ENCODE data around the gene FYB1. TPM values are rescaled to one million over a fixed set of nuclear protein-coding genes. Genes with fewer than 3 reads are reported as not detected.
"Not testable (repeated sequence)": the region's sequence is repeated elsewhere in the genome, so short reads cannot be mapped to it uniquely, and the experiment has no call there.

Gene FYB1
- total RNA-seq, 1 donor from 2014 or later = 237 TPM

GRCh38 chr5:39231705-39232525 is 12.6 kb upstream of the FYB1 start:
- intact Hi-C loops (cut with micrococcal nuclease) = no loop called here

DNA sequence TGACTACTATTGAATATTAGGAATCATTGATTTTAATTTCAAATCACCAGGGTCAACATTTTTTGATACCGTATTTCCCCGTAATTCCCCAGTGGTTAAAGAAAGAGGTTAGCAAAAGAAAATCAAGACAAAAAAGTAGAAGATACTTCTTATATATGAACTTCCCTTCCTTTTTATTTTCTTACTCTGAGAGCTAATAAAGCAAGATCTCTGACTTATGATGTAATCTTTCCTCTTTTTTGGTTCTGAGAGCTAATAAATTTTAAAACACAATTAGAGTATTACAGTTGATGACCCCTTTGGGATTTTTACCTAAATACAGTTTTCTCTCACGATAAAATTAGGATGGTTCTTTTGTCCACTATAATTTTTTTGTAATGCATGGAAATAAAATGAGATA is 9.2 kb upstream of the FYB1 start:
- intact Hi-C loops (cut with micrococcal nuclease) = no loop called here

GRCh38 chr5:39226558-39226957 is 7.2 kb upstream of the FYB1 start:
- intact Hi-C loops (cut with micrococcal nuclease) = no loop called here

GRCh38 chr5:39226100-39226451 is 6.7 kb upstream of the FYB1 start:
- intact Hi-C loops (cut with micrococcal nuclease) = no loop called here

DNA sequence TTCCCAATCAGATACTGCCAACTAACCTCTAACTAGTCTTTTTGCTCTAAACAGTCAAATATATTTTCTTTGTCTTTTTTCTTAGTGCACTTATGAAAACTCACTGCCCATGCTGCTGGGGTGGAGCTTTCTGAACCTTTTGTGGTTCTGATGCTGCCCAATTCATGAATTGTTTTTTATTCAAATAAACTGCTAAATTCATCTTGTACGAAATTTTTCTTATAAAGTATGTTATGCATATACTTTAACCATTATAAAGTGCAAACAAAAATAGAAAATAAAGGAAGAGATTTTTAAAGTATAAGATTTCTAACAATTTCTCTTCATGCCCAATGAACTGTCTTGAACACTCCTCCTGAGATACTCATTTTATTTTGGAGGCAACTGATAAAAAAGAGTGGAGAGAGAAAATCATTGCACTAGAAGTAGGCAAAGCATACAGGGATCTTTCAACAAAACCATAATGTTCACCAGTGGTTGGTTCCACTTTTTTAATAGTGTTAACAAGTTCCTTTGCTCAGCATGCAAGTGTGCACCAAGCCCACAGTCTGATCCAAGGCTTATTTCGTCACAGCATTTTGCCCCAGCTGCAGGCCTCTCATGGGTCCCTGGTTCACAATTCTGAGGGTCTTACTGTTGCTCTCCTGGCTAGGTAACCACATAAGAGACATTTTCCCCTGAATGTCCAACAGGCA is 6.2 kb upstream of the FYB1 start:
- intact Hi-C loops (cut with micrococcal nuclease) = no loop called here

DNA sequence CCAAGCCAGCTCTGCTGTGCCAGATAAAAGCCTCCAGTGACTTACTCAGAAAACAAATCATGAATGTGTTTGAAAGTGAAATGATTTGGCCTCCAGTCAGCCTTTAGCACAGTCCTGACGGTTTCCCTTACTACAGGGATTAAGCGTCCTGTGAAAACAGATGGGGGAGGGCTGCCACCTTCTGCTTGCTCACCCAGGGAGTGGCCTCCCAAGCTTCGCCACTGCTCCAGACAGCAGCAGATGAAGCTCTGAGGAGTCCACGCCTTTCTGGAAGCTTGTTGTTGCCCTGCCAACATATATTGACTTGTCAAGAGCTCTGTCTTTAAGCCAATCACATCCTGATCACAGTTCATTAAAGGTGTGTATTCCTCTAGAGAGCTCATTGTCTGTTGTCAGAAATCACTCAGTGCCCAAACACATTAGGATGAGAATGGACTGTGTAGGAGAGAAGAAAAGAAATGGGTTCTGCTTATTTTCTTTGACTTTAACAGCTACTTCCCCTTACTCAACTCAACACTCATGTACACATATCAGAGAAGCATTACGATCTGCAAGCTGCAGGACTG is 4.9 kb upstream of the FYB1 start:
- intact Hi-C loops (cut with micrococcal nuclease) = no loop called here

DNA sequence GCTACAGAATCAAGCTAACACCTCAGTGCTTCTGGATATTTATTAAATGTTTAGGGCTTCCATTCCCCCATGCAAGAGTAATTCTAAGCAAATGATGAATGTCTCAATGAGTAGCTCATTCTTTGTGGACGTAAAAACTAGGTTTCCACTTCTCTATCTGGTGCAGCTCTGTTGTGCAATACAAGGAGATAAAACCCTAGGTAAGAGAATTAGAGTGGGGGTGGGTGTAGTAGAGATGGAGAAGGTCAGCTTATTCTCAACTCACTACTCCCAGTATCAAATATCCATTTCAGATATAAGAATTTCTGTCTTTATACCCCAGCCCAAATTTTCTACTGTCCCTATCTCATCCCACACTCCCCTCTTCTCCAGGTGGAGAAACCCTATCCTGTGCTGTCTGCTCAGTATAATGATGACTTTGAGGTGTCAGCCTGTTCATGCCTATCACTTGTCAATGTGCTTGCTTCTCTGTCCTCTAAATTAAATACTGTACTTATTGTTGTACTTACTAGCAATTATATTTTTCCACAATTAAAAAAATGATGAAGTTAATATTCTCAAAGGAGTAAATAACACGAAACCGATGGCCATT is 4.3 kb upstream of the FYB1 start:
- intact Hi-C loops (cut with micrococcal nuclease) = no loop called here

- intact Hi-C loops (cut with micrococcal nuclease) = not testable (repeated sequence)
Measured at GRCh38 chr5:39221671-39222070, 2.3 kb upstream of the FYB1 start.

DNA sequence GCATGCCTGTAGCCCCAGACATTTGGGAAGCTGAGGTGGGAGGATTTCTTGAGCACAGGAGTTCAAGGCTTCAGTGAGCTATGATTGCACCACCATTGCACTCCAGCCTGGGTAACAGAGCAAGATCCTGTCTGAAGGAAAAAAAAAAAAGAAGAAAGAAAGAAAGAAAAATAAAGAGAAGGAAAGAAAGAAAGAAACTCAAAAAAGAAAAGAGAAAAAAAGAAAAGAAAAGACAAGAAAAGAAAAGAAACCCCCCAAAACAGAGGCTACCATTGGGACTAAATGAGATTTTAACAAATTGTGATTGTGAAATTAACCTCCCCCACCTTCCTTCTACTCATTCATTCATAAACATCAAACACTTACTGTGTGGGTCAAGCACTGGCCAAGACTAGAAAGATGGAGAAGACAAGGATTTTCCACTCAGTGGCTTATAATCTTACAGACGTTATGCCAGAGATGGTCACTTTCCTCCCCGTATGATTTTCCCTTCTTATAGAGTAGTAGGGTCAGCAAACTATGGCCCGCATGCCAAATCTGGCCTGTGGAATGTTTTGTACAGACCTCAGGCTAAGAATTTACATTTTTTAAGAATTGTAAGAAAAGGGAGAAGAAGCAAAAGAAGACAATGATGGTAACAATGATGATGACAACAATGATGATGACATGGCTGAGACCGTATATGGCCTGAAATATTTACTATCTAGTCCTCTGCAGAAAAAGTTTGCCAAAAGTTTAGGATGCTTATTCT is 1.1 kb upstream of the FYB1 start:
- intact Hi-C loops (cut with micrococcal nuclease) = no loop called here

DNA sequence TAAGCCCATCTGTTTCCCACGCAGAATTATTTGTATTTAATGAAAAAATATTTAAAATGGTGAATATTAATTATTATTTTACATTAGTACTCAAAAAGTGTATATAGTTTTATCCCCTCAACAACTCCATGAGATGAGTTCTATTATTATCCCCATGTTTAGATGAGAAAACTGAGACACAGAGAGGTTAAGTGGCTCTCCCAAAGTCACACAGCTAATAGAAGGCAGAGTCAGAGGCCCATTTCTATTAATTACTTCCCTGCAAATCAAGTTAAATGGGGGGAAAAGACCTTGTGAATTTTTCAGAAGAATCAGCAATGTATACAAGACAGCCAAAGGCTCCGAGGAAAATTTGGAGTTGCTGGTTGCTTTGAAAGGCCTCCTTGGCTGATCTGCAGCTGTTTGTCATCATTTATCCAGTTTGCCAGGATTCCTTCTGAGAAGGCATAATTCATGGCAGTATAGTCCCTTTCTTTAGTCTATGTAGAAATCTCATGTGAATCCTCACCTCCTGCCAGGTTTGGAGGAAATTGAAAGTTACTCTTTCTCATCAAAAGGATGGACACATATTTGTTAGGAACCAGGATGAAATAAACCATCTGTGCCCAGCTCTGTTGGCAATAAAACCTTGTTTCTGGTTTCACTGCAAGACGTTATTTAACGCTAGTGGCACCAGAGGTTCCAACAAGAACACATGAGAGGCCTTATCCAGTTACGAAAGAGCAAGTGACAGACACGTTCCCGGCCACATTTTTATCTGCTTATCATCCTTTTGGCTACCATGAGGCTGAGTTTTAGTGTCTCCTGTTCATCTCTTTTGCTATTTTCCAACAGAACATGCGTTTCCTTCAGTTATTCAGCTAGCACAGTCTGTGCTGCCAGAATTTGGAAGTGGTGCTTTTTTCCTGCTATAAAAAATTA is 621 bp downstream of the FYB1 start:
- intact Hi-C loops (cut with micrococcal nuclease) = loop anchor here (5.0 to 10.0 kb wide), 4 partner anchors 226 to 1844 kb away; partner anchors contain the start of genes NUP155, RPL37 and WDR70

DNA sequence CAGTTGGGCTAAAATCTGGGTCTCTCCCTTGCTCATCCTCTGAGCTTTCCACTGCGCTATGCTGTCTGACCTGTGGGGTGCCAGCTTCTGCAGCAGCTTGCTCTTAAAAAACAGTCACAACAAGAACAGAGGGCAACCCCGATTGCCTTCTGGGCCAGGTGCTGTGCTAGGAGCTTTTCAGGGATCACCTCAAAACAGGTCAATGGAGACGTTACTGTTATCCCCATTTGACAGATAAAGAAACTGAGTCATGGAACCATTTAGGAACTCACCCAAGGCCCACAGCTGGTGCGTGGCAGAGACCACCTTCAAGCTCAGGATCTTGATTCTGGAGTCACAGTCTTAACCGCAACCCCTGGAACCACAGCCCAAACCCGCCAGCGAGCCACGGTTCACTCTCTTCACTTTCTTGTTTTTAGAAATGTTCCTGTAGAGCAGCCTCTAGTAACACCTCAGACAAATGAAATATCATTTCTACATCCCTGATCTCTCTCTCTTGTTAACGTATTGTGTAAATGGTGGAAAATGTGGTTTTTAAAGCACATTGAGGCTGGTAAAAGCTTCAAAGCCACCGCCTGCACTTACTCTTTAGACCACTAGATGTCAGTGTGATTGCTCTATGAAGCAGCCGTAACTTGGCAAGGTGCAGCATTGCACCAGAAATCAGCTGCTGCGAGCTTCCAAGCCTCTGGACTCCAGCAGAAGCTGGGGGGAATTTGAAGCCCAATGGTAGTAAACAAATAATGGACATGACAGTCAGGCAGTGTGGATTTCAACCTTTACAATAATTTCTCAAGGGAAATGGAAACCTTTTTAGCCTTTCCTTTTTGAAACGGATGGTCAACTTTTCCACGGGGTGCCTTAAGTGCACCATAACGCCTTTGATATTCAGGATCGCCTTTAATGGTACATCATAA is 1.7 kb downstream of the FYB1 start:
- intact Hi-C loops (cut with micrococcal nuclease) = loop anchor here (1.0 to 10.0 kb wide), 14 partner anchors 9 to 1843 kb away; partner anchors contain the start of genes NUP155, RPL37 and WDR70

DNA sequence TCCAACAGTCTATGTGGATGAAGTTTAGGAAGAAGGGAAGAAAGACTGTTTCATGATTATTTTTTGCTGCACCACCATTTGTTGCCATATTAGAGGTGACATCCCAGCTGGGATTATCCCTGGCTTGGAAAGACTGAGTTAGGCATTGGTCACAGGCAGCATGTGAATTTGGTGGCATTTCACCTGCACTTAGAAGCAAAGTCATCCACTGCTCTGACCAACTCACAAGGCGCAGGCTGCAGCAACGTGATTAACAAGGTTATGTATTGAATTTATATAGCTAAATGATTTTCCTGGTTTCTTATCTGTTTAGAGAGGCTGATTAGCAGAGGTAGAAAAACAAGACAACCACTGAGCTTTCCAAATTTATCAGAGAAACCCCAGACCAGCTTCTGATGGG is 2.7 kb downstream of the FYB1 start:
- intact Hi-C loops (cut with micrococcal nuclease) = loop anchor here (1.0 to 10.0 kb wide), 14 partner anchors 8 to 1842 kb away; partner anchors contain the start of genes NUP155, RPL37 and WDR70

- intact Hi-C loops (cut with micrococcal nuclease) = loop anchor here (2.0 to 10.0 kb wide), 6 partner anchors 13 to 1841 kb away; partner anchors contain the start of genes NUP155, RPL37 and WDR70
Measured at GRCh38 chr5:39215857-39216256, 3.5 kb downstream of the FYB1 start.

- intact Hi-C loops (cut with micrococcal nuclease) = loop anchor here (5.0 to 10.0 kb wide), 5 partner anchors 223 to 1840 kb away; partner anchors contain the start of genes NUP155, PTGER4, RPL37 and WDR70
Measured at GRCh38 chr5:39214912-39215709, 4.3 kb downstream of the FYB1 start.

GRCh38 chr5:39213447-39214207 is 5.7 kb downstream of the FYB1 start:
- intact Hi-C loops (cut with micrococcal nuclease) = loop anchor here (5.0 to 10.0 kb wide), 4 partner anchors 361 to 1839 kb away; partner anchors contain the start of genes NUP155, PTGER4, RPL37 and WDR70

DNA sequence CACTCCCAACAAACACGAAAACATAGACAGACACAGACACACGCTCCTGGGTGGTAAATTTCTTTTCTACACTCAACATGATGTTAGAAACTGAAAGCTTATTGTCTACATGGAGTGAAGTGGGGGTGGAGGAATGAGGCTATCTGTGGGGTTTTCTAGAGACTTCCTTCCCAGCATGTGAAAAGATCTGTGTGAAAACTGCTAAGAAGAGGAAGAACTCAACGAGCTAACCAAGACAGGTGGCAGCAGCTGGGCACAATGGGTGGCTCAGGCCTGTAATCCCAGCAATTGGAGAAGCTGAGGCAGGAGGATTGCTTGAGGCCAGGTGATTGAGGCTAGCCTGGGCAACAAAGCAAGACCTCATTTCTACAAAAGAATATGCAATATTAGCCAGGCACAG is 7.6 kb downstream of the FYB1 start:
- intact Hi-C loops (cut with micrococcal nuclease) = loop anchor here (1.0 to 10.0 kb wide), 6 partner anchors 8 to 1837 kb away; partner anchors contain the start of genes NUP155, PTGER4, RPL37 and WDR70

GRCh38 chr5:39209924-39210323 is 9.4 kb downstream of the FYB1 start:
- intact Hi-C loops (cut with micrococcal nuclease) = loop anchor here (1.0 to 10.0 kb wide), 11 partner anchors 15 to 1835 kb away; partner anchors contain the start of genes NUP155, PTGER4, RPL37 and WDR70
